GM12872 (cell line): Measurements from ENCODE around the gene TUBA1C.

Experiments
- CTCF ChIP-seq: IDR thresholded peaks from 3 replicates; pipeline ENCODE4 v1.5.1; 2011; ENCODE audit warnings: low read depth, mild to moderate bottlenecking, low read length, moderate library complexity; ENCODE audit not compliant: insufficient read depth

The TUBA1C gene

GRCh38 chr12:49274396-49275069 is 9.7 kb downstream of the TUBA1C start:
- TF ChIP-seq CTCF, result no peak

GRCh38 chr12:49276304-49277290 is 11.7 kb downstream of the TUBA1C start:
- TF ChIP-seq CTCF, result no peak

GRCh38 chr12:49277466-49277865 is 12.6 kb downstream of the TUBA1C start:
- TF ChIP-seq CTCF, result no peak

GRCh38 chr12:49279706-49280159 is 14.9 kb downstream of the TUBA1C start:
- TF ChIP-seq CTCF, result no peak

GRCh38 chr12:49282302-49282701 is 17.4 kb downstream of the TUBA1C start:
- no peak for TF ChIP-seq CTCF

GRCh38 chr12:49283541-49284429 is 18.9 kb downstream of the TUBA1C start:
- 0 out of 3 replicates have a peak, but pooled peaks have one; percentile 12 for TF ChIP-seq CTCF
